Ectodermal cell (in vitro differentiated cells): ENCODE results near the gene ZNF765.
"Not testable (repeated sequence)": the region's sequence is repeated elsewhere in the genome, so short reads cannot be mapped to it uniquely, and the experiment has no call there.

Experiments
- H3K27ac ChIP-seq: 2 replicates; pipeline ENCODE4 v1.7.0; 2013; ENCODE audit warnings: mild to moderate bottlenecking, low read depth, low read length; ENCODE audit not compliant: insufficient read depth, poor library complexity, severe bottlenecking
- H3K27me3 ChIP-seq: 2 replicates; pipeline ENCODE4 v1.7.0; 2013; ENCODE audit warnings: mild to moderate bottlenecking, low read length; ENCODE audit not compliant: insufficient read depth, control insufficient read depth, poor library complexity, severe bottlenecking
- H3K36me3 ChIP-seq: one replicate; pipeline ENCODE4 v1.7.0; 2013; ENCODE audit warnings: low read length; ENCODE audit not compliant: control insufficient read depth, insufficient read depth
- H3K4me1 ChIP-seq: one replicate; pipeline ENCODE4 v1.7.0; 2013; ENCODE audit warnings: low read length; ENCODE audit not compliant: control insufficient read depth, insufficient read depth
- H3K4me3 ChIP-seq: 2 replicates; pipeline ENCODE4 v1.7.0; 2013; ENCODE audit warnings: low read depth, low read length, control low read depth; ENCODE audit not compliant: insufficient read depth
- H3K9me3 ChIP-seq: 2 replicates; pipeline ENCODE4 v1.7.0; 2013; ENCODE audit warnings: mild to moderate bottlenecking, low read length, moderate library complexity; ENCODE audit not compliant: control insufficient read depth
- WGBS, 2 experiments: methylation state at CpG; one replicate each; pipeline ENCODE4 v1.1.7; 2013; ENCODE audit warnings: missing lambda C conversion rate in 2 of 2; 5-methylcytosine and 5-hydroxymethylcytosine counted together

ZNF765 gene

GRCh38 chr19:53420520-53421315 lies 25.8 kb downstream of the ZNF765 start:
- H3K4me1 ChIP-seq, H3K9me3 ChIP-seq, H3K36me3 ChIP-seq, H3K4me3 ChIP-seq, H3K27ac ChIP-seq, H3K27me3 ChIP-seq: not testable (repeated sequence)
- 83 to 87% methylated on average over 11 of the region's 11 CpGs for WGBS, 2 experiments

- Histone ChIP-seq H3K9me3 (no peaks in the 10 kb centered on the region), H3K36me3 (no peaks in the 10 kb centered on the region), H3K27me3 (no peaks in the 10 kb centered on the region), H3K4me1 (no peaks in the 10 kb centered on the region), H3K27ac (no peak overlapping the region), H3K4me3 (no peak overlapping the region)
- WGBS, 2 experiments = 88 to 89% methylated on average over 5 of the region's 5 CpGs
Observed at GRCh38 chr19:53422551-53422950, 27.6 kb downstream of the ZNF765 start.

- H3K27me3 ChIP-seq, H3K4me3 ChIP-seq, H3K4me1 ChIP-seq, H3K36me3 ChIP-seq, H3K9me3 ChIP-seq, H3K27ac ChIP-seq: not testable (repeated sequence)
- WGBS, 2 experiments = 78 to 100% methylated on average over 4 of the region's 13 CpGs
Observed at GRCh38 chr19:53423074-53423473, 28.1 kb downstream of the ZNF765 start.

- H3K36me3 ChIP-seq, H3K9me3 ChIP-seq, H3K27ac ChIP-seq, H3K4me1 ChIP-seq, H3K27me3 ChIP-seq, H3K4me3 ChIP-seq: not testable (repeated sequence)
- 79 to 96% methylated on average over 4 to 6 of the region's 8 CpGs for WGBS, 2 experiments
Observed at GRCh38 chr19:53423680-53424079, 28.7 kb downstream of the ZNF765 start.

GRCh38 chr19:53424968-53425597 lies 30.1 kb downstream of the ZNF765 start:
- 28 to 34% methylated on average over 9 of the region's 9 CpGs for WGBS, 2 experiments
- Histone ChIP-seq H3K9me3 (no peaks in the 10 kb centered on the region), H3K27ac (no peak overlapping the region), H3K4me3 (no peak overlapping the region), H3K36me3 (no peaks in the 10 kb centered on the region), H3K4me1 (no peaks in the 10 kb centered on the region), H3K27me3 (no peaks in the 10 kb centered on the region)

GRCh38 chr19:53431399-53432087 lies 36.6 kb downstream of the ZNF765 start, which contains the start of gene ZNF761:
Gene ZNF761, plus strand, starts transcription at chr19:53431984. Its CDS starts 15,285 bp downstream, at chr19:53447269.
- Histone ChIP-seq H3K27ac (no peak within 1 kb of the TSS), H3K36me3 (no peaks in the 10 kb centered on the region)
- 1% methylated on average over 46 of the region's 46 CpGs for WGBS, 2 experiments

GRCh38 chr19:53432088-53432661 lies 37.2 kb downstream of the ZNF765 start:
- H3K4me3 ChIP-seq = peak overlapping the region; percentile 62
- H3K4me1 ChIP-seq = peaks cover 7% of the 10 kb centered on the region
- peaks cover 9% of the 10 kb centered on the region for H3K27me3 ChIP-seq
- 0% methylated on average over 30 of the region's 30 CpGs for WGBS, 2 experiments
- no peaks in the 10 kb centered on the region for H3K36me3 ChIP-seq
- H3K27ac ChIP-seq = no peak overlapping the region
- no peaks in the 10 kb centered on the region for H3K9me3 ChIP-seq

More at GRCh38 chr19:53431399-53432087, 36.6 kb downstream of the ZNF765 start, which contains the start of gene ZNF761:
- H3K4me1 ChIP-seq = peaks cover 7% of the 10 kb centered on the region
- H3K4me3 ChIP-seq = peak within 1 kb of the TSS; percentile 62
- H3K9me3 ChIP-seq = no peaks in the 10 kb centered on the region
- H3K27me3 ChIP-seq = peaks cover 9% of the 10 kb centered on the region

- H3K4me3 ChIP-seq, H3K27me3 ChIP-seq, H3K4me1 ChIP-seq, H3K27ac ChIP-seq, H3K9me3 ChIP-seq: not testable (repeated sequence)
- H3K36me3 ChIP-seq = peaks cover 26% of the 10 kb centered on the region
- 91 to 96% methylated on average over 2 of the region's 2 CpGs for WGBS, 2 experiments
Observed at GRCh38 chr19:53443809-53444208, 48.9 kb downstream of the ZNF765 start.

- not testable (repeated sequence) for H3K27ac ChIP-seq, H3K9me3 ChIP-seq, H3K4me3 ChIP-seq, H3K4me1 ChIP-seq, H3K27me3 ChIP-seq
- 92 to 95% methylated on average over 5 of the region's 5 CpGs for WGBS, 2 experiments
- H3K36me3 ChIP-seq = peaks cover 20% of the 10 kb centered on the region
Observed at GRCh38 chr19:53447196-53447595, 52.2 kb downstream of the ZNF765 start.

- H3K27ac ChIP-seq = no peak overlapping the region
- no peak overlapping the region for H3K4me3 ChIP-seq
- WGBS, 2 experiments = 84 to 86% methylated on average over 9 of the region's 9 CpGs
- H3K4me1 ChIP-seq = no peaks in the 10 kb centered on the region
- H3K36me3 ChIP-seq = peaks cover 29% of the 10 kb centered on the region
- H3K9me3 ChIP-seq = no peaks in the 10 kb centered on the region
- no peaks in the 10 kb centered on the region for H3K27me3 ChIP-seq
Observed at GRCh38 chr19:53455828-53456227, 60.9 kb downstream of the ZNF765 start.
